Right lobe of liver (tissue), 4 donors: Measurements from ENCODE around the gene UBAC2.
"Not testable (repeated sequence)": the region's sequence is repeated elsewhere in the genome, so short reads cannot be mapped to it uniquely, and the experiment has no call there.

ENCODE experiments used
- CTCF ChIP-seq, 4 donors: fragments of 200-600 bp in 3 of 4; fragments of 450-650 bp in 1 of 4; IDR thresholded peaks; one replicate each; pipeline versions ENCODE4 v1.5.1 to v1.8.0; 2016 to 2022; ENCODE audit warnings: antibody characterized with exemption in 4 of 4, mild to moderate bottlenecking in 2 of 4
- POLR2A ChIP-seq: fragments of 450-650 bp; IDR thresholded peaks from one replicate; pipeline ENCODE4 v1.6.1; 2017; ENCODE audit warnings: antibody characterized with exemption, mild to moderate bottlenecking
- donor health status: DM: no; HTN: no; CAD: no.
- donor health status: DM: no; HTN: no; CAD: no.
- donor health status: DM: no; HTN: yes; CAD: no.

GRCh38 chr13:99389094-99389493, 188.4 kb downstream of the UBAC2 start:
- TF ChIP-seq CTCF (IDR thresholded peaks at IDR 0.05); POLR2A: not testable (repeated sequence)
